ENCODE data around the gene PTPRC. TPM values are rescaled to one million over a fixed set of nuclear protein-coding genes. Genes with fewer than 3 reads are reported as not detected.
A peak's percentile ranks its signal among the peaks of the same experiment; 100 is the strongest.

Gene PTPRC
- total and polyA plus RNA-seq, 5 donors from 2014 or later = 946 to 1,099 (median 1,070) TPM

- Histone ChIP-seq H3K4me1 (ENCODE audit: control insufficient read depth, insufficient read depth, low read length, poor library complexity, severe bottlenecking) (peaks cover 61% of the 10 kb centered on the region), H3K4me3 (ENCODE audit: low read depth, low read length) (peak overlapping the region; percentile 27), H3K27me3 (ENCODE audit: control insufficient read depth, insufficient read depth, low read length) (no peaks in the 10 kb centered on the region), H3K36me3 (ENCODE audit: control insufficient read depth, insufficient read depth, low read length) (peaks cover 77% of the 10 kb centered on the region), H3K9me3 (ENCODE audit: control insufficient read depth in 2 of 2, low read length in 2 of 2) (no peaks in the 10 kb centered on the region), H3K27ac (ENCODE audit: insufficient read depth, low read length, poor library complexity, severe bottlenecking) (peak overlapping the region; percentile 36)
- Mint-ChIP-seq H3K4me3 (peak overlapping the region; percentile 25 to 93 (median 68)), H3K27me3 (no peaks in the 10 kb centered on the region), H3K27ac (peak overlapping the region; percentile 39 to 79 (median 48)), H3K4me1 (peaks cover 50 to 86% (median 70%) of the 10 kb centered on the region in 4 donors), H3K9me3 (no peaks in the 10 kb centered on the region), H3K36me3 (peaks cover 73% of the 10 kb centered on the region)
- no peak for DNase-seq
- ATAC-seq (ENCODE audit: low read depth in 2 of 2) = no peak
These were observed 57.4 kb downstream of the PTPRC start for GRCh38 chr1:198696211-198696610.

- Histone ChIP-seq H3K27ac (ENCODE audit: insufficient read depth, low read length, poor library complexity, severe bottlenecking) (peak overlapping the region; percentile 71), H3K9me3 (ENCODE audit: control insufficient read depth in 2 of 2, low read length in 2 of 2) (no peaks in the 10 kb centered on the region), H3K36me3 (ENCODE audit: control insufficient read depth, insufficient read depth, low read length) (peaks cover 85% of the 10 kb centered on the region), H3K4me3 (ENCODE audit: low read depth, low read length) (peak overlapping the region; percentile 29), H3K4me1 (ENCODE audit: control insufficient read depth, insufficient read depth, low read length, poor library complexity, severe bottlenecking) (peaks cover 48% of the 10 kb centered on the region), H3K27me3 (ENCODE audit: control insufficient read depth, insufficient read depth, low read length) (no peaks in the 10 kb centered on the region)
- peaks cover 69% of the 10 kb centered on the region for H3K36me3 Mint-ChIP-seq
- no peaks in the 10 kb centered on the region for H3K9me3 Mint-ChIP-seq
- peak; percentile 50 to 73 (median 71) for DNase-seq
- peak overlapping the region; percentile 76 to 88 (median 85) for H3K27ac Mint-ChIP-seq
- H3K27me3 Mint-ChIP-seq = no peaks in the 10 kb centered on the region
- ATAC-seq (ENCODE audit: low read depth in 2 of 2) = peak; percentile 79 to 86
- H3K4me3 Mint-ChIP-seq = peak overlapping the region; percentile 40 to 75 (median 64)
- H3K4me1 Mint-ChIP-seq = peaks cover 40 to 83% (median 69%) of the 10 kb centered on the region in 4 donors
These were observed 60.6 kb downstream of the PTPRC start for GRCh38 chr1:198699167-198700015.

GRCh38 chr1:198700016-198700392, 61.2 kb downstream of the PTPRC start:
- Mint-ChIP-seq H3K4me3 (peak overlapping the region in 1 of 4 donors; percentile 75), H3K36me3 (peaks cover 68% of the 10 kb centered on the region), H3K27me3 (no peaks in the 10 kb centered on the region), H3K9me3 (no peaks in the 10 kb centered on the region), H3K4me1 (peaks cover 40 to 83% (median 68%) of the 10 kb centered on the region in 4 donors), H3K27ac (peak overlapping the region; percentile 76 to 88 (median 85))
- peak overlapping the region; percentile 14 for H3K4me3 ChIP-seq (ENCODE audit: low read depth, low read length)
- peak overlapping the region; percentile 71 for H3K27ac ChIP-seq (ENCODE audit: insufficient read depth, low read length, poor library complexity, severe bottlenecking)
- H3K36me3 ChIP-seq (ENCODE audit: control insufficient read depth, insufficient read depth, low read length) = peaks cover 88% of the 10 kb centered on the region
- no peaks in the 10 kb centered on the region for H3K9me3 ChIP-seq (ENCODE audit: control insufficient read depth in 2 of 2, low read length in 2 of 2)
- DNase-seq = no peak
- no peak for ATAC-seq (ENCODE audit: low read depth in 2 of 2)
- peaks cover 44% of the 10 kb centered on the region for H3K4me1 ChIP-seq (ENCODE audit: control insufficient read depth, insufficient read depth, low read length, poor library complexity, severe bottlenecking)
- no peaks in the 10 kb centered on the region for H3K27me3 ChIP-seq (ENCODE audit: control insufficient read depth, insufficient read depth, low read length)

- ATAC-seq (ENCODE audit: low read depth in 2 of 2) (no peak), DNase-seq (no peak)
- Histone ChIP-seq H3K4me3 (ENCODE audit: low read depth, low read length) (peak overlapping the region; percentile 6), H3K27me3 (ENCODE audit: control insufficient read depth, insufficient read depth, low read length) (no peaks in the 10 kb centered on the region), H3K4me1 (ENCODE audit: control insufficient read depth, insufficient read depth, low read length, poor library complexity, severe bottlenecking) (peaks cover 42% of the 10 kb centered on the region), H3K27ac (ENCODE audit: insufficient read depth, low read length, poor library complexity, severe bottlenecking) (peak overlapping the region; percentile 6), H3K9me3 (ENCODE audit: control insufficient read depth in 2 of 2, low read length in 2 of 2) (no peaks in the 10 kb centered on the region), H3K36me3 (ENCODE audit: control insufficient read depth, insufficient read depth, low read length) (peaks cover 92% of the 10 kb centered on the region)
- Mint-ChIP-seq H3K27me3 (no peaks in the 10 kb centered on the region), H3K4me1 (peaks cover 40 to 85% (median 71%) of the 10 kb centered on the region in 4 donors), H3K9me3 (no peaks in the 10 kb centered on the region), H3K36me3 (peaks cover 68% of the 10 kb centered on the region), H3K27ac (peak overlapping the region; percentile 23 to 88 (median 85)), H3K4me3 (peak overlapping the region in 1 of 4 donors; percentile 47)
These were observed 61.6 kb downstream of the PTPRC start for GRCh38 chr1:198700396-198700795.

- Mint-ChIP-seq H3K4me3 (peak overlapping the region in 3 of 4 donors; percentile 16 to 45 (median 29)), H3K9me3 (peaks cover 0 to 1% (median 0%) of the 10 kb centered on the region in 7 donors), H3K4me1 (peaks cover 42 to 85% (median 75%) of the 10 kb centered on the region in 4 donors), H3K27me3 (no peaks in the 10 kb centered on the region), H3K36me3 (peaks cover 74% of the 10 kb centered on the region), H3K27ac (peak overlapping the region in 2 of 3 donors; percentile 88 to 91)
- DNase-seq = no peak
- Histone ChIP-seq H3K9me3 (ENCODE audit: control insufficient read depth in 2 of 2, low read length in 2 of 2) (no peaks in the 10 kb centered on the region), H3K27me3 (ENCODE audit: control insufficient read depth, insufficient read depth, low read length) (no peaks in the 10 kb centered on the region), H3K4me1 (ENCODE audit: control insufficient read depth, insufficient read depth, low read length, poor library complexity, severe bottlenecking) (peaks cover 38% of the 10 kb centered on the region), H3K27ac (ENCODE audit: insufficient read depth, low read length, poor library complexity, severe bottlenecking) (peak overlapping the region; percentile 58), H3K36me3 (ENCODE audit: control insufficient read depth, insufficient read depth, low read length) (peaks cover 99% of the 10 kb centered on the region), H3K4me3 (ENCODE audit: low read depth, low read length) (peak overlapping the region; percentile 22)
- no peak for ATAC-seq (ENCODE audit: low read depth in 2 of 2)
These were observed 62.4 kb downstream of the PTPRC start for GRCh38 chr1:198701250-198701649.

GRCh38 chr1:198701766-198702539, 63.1 kb downstream of the PTPRC start:
- Histone ChIP-seq H3K36me3 (ENCODE audit: control insufficient read depth, insufficient read depth, low read length) (peaks cover 99% of the 10 kb centered on the region), H3K27ac (ENCODE audit: insufficient read depth, low read length, poor library complexity, severe bottlenecking) (peak overlapping the region; percentile 18), H3K27me3 (ENCODE audit: control insufficient read depth, insufficient read depth, low read length) (no peaks in the 10 kb centered on the region), H3K4me3 (ENCODE audit: low read depth, low read length) (peak overlapping the region; percentile 22), H3K4me1 (ENCODE audit: control insufficient read depth, insufficient read depth, low read length, poor library complexity, severe bottlenecking) (peaks cover 38% of the 10 kb centered on the region), H3K9me3 (ENCODE audit: control insufficient read depth in 2 of 2, low read length in 2 of 2) (no peaks in the 10 kb centered on the region)
- Mint-ChIP-seq H3K9me3 (peaks cover 0 to 1% (median 0%) of the 10 kb centered on the region in 7 donors), H3K4me3 (peak overlapping the region; percentile 12 to 51 (median 22)), H3K27me3 (no peaks in the 10 kb centered on the region), H3K36me3 (peaks cover 69% of the 10 kb centered on the region), H3K27ac (peak overlapping the region; percentile 52 to 88 (median 75)), H3K4me1 (peaks cover 36 to 82% (median 69%) of the 10 kb centered on the region in 4 donors)
- DNase-seq = no peak
- peak in 1 of 2 donors; percentile 32 for ATAC-seq (ENCODE audit: low read depth in 2 of 2)

GRCh38 chr1:198708761-198709525, 70.1 kb downstream of the PTPRC start:
- no peak overlapping the region for H3K27ac ChIP-seq (ENCODE audit: insufficient read depth, low read length, poor library complexity, severe bottlenecking)
- H3K36me3 Mint-ChIP-seq = peaks cover 61% of the 10 kb centered on the region
- no peaks in the 10 kb centered on the region for H3K9me3 ChIP-seq (ENCODE audit: control insufficient read depth in 2 of 2, low read length in 2 of 2)
- H3K4me3 Mint-ChIP-seq = peak overlapping the region in 3 of 4 donors; percentile 2 to 16 (median 6)
- no peaks in the 10 kb centered on the region for H3K27me3 ChIP-seq (ENCODE audit: control insufficient read depth, insufficient read depth, low read length)
- H3K9me3 Mint-ChIP-seq = peaks cover 0 to 1% (median 0%) of the 10 kb centered on the region in 7 donors
- peaks cover 8% of the 10 kb centered on the region for H3K4me1 ChIP-seq (ENCODE audit: control insufficient read depth, insufficient read depth, low read length, poor library complexity, severe bottlenecking)
- no peak overlapping the region for H3K4me3 ChIP-seq (ENCODE audit: low read depth, low read length)
- peaks cover 35 to 63% (median 44%) of the 10 kb centered on the region in 4 donors for H3K4me1 Mint-ChIP-seq
- DNase-seq (no peak), ATAC-seq (ENCODE audit: low read depth in 2 of 2) (no peak)
- peak overlapping the region in 2 of 3 donors; percentile 36 to 66 for H3K27ac Mint-ChIP-seq
- H3K27me3 Mint-ChIP-seq = no peaks in the 10 kb centered on the region
- peaks cover 98% of the 10 kb centered on the region for H3K36me3 ChIP-seq (ENCODE audit: control insufficient read depth, insufficient read depth, low read length)

Measured in CD4-positive, CD25-positive, alpha-beta regulatory T cell (primary cell).